Measurements from ENCODE around the gene UBXN7. TPM values are rescaled to one million over a fixed set of nuclear protein-coding genes. Genes with fewer than 3 reads are reported as not detected.
"Not testable (repeated sequence)": the region's sequence is repeated elsewhere in the genome, so short reads cannot be mapped to it uniquely, and the experiment has no call there.

UBXN7 gene, protein sequence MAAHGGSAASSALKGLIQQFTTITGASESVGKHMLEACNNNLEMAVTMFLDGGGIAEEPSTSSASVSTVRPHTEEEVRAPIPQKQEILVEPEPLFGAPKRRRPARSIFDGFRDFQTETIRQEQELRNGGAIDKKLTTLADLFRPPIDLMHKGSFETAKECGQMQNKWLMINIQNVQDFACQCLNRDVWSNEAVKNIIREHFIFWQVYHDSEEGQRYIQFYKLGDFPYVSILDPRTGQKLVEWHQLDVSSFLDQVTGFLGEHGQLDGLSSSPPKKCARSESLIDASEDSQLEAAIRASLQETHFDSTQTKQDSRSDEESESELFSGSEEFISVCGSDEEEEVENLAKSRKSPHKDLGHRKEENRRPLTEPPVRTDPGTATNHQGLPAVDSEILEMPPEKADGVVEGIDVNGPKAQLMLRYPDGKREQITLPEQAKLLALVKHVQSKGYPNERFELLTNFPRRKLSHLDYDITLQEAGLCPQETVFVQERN
- polyA plus RNA-seq (2013, experiment 1 of 2; ENCODE audit: insufficient read length) = 13.3 TPM
- polyA plus RNA-seq (2013, experiment 2 of 2; ENCODE audit: insufficient read length) = 15.6 TPM

- DNase-seq = peak; percentile 91
Observed at GRCh38 chr3:196432137-196432879, at the start of gene UBXN7. UBXN7 (minus strand) TSS chr3:196432427; CDS start chr3:196432399, 28 bp downstream.

- no peak for DNase-seq
Observed at GRCh38 chr3:196477678-196478077, 45.5 kb upstream of the UBXN7 start.

- DNase-seq = no peak
Observed at GRCh38 chr3:196472286-196472685, 40.1 kb upstream of the UBXN7 start.

DNA sequence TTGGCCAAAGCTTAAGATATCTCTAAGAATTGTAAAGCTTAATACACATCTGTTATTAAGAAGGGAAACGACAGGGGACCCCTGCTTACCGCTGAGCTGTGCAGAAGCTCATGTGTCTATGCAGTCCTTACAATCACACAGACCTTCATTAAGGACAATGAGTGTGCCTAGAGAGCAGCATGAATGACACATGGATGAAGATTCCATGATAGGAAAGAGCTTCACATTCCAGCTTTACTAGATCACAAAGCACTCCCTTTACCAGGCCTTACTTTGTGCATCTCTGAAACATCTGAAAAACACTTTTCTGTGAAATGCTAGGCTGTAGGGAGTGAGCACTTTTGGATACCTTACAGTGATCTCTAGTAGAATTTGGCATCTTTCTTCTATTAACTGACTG is 39.3 kb upstream of the UBXN7 start:
- DNase-seq = peak; percentile 59

DNA sequence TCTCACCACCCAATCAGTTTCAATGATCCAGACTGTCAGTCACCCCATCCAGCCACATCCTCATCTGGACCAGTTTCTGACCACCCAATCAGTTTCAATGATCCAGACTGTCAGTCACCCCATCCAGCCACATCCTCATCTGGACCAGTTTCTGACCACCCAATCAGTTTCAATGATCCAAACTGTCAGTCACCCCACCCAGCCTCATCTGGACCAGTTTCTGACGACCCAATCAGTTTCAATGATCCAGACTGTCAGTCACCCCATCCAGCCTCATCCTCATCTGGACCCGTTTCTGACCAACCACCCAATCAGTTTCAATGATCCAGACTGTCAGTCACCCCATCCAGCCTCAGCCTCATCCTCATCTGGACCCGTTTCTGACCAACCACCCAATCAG is 38.0 kb upstream of the UBXN7 start:
- not testable (repeated sequence) for DNase-seq

DNA sequence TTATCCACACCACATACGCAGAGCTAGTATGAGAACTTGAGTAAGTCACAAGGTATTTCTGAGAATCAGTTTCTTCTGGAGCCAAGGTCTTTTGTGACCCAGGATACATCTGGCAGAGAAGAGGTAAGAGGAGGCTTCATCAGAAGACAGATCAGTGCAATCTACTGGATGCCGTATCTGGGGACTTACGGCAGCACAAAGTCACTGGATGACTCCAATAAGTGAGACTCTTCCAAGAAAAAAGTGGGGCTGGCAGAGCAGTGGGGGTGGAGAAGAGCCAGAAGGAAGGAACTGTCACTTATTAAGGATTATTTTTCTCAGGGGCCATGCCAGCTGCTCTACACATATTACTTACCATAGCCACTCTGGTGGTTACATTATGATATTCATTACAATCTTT is 31.6 kb upstream of the UBXN7 start:
- no peak for DNase-seq

GRCh38 chr3:196463478-196463756 is 31.2 kb upstream of the UBXN7 start:
- no peak for DNase-seq

GRCh38 chr3:196462680-196463477 is 30.7 kb upstream of the UBXN7 start:
- DNase-seq = not testable (repeated sequence)

- DNase-seq = no peak
Observed at GRCh38 chr3:196458063-196458462, 25.8 kb upstream of the UBXN7 start.

GRCh38 chr3:196457470-196457869 is 25.2 kb upstream of the UBXN7 start:
- not testable (repeated sequence) for DNase-seq

DNA sequence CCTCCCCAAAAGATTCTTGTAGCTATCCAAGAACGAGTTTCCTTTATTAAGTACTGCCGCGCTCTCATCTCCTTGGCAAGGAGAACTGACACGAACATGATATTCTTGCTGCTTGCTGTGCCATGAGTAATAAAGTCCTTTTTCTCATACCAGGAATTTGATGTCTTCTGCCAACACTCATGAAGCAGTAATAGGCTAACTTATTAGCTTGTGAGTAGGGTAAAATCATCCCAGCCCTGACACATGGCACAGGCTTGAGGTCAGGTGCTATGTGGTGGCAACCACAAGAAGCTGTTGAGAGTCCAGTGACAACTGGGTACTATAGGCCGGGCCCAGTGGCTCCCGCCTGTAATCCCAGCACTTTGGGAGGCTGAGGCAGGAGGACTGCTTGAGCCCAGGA is 22.7 kb upstream of the UBXN7 start:
- DNase-seq = peak; percentile 32

GRCh38 chr3:196445391-196445790 is 13.2 kb upstream of the UBXN7 start:
- not testable (repeated sequence) for DNase-seq

- DNase-seq = no peak
Observed at GRCh38 chr3:196444500-196444894, 12.3 kb upstream of the UBXN7 start.

GRCh38 chr3:196440696-196441095 is 8.5 kb upstream of the UBXN7 start:
- DNase-seq = peak; percentile 64

DNA sequence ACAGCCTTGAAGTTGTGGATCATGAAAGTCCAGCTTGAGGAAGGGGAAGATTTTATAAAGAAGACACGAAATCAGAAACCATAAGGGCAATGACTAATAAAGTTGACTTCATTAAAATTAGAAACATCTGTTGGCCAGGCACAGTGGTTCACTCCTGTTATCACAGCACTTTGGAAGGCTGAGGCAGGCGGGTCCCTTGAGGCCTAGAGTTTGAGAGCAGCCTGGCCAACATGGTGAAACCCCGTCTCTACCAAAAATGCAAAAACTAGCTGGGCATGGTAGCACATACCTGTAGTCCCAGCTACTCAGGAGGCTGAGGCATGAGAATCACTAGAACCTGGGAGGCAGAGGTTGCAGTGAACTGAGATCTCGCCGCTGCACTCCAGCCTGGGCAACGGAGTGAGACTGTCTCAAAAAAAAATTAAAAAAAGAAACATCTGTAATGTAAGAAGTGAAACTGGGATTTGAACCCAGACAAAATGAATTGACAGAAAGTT is 7.9 kb upstream of the UBXN7 start:
- DNase-seq = peak; percentile 87

DNA sequence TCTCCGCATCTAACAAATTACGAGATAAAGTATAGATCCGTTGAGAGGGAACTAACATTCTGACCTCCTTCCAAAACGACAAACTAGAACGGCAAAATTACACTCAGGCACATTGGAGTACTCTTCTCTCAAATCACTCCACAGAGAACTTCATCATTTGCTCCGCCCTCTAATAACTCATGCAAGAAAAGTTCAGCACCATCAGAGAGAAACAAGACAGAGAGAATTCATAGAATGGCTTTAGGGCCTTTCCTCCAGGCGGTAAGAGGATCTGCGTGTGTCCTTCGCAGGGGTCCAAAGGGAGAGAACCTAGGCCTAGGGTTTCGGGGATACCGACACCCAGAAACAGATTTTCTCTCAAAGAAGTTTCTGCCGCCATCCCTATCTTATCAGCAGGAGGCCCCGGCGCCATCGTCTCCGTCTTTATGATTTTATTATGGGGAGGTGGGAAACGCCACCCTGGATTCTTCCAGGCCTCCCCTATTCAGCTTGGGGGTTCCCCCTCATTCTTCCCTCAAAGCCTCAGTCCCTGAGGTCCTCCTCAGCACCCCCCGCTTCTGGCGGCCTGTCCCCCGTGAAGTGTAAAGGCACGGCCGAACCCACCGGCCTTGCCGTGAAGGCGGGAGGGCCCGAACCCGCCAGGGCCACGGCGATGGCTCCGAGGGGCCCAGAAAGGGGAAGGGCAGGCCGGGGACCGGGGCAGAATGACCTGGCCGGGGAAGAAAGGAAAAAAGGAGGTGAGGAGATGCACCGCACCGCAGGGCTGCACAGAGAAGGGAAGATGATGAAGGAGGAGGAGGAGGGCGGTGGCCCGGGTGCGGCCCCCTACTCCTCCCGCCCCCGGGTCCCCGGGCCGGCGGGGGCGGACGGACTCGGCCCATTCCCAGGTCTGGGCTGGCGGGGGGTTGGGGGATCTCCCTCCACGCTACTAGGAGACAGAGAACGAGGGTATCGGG is 768 bp downstream of the UBXN7 start:
- DNase-seq = peak; percentile 70

GRCh38 chr3:196428041-196428440 is 4.2 kb downstream of the UBXN7 start:
- no peak for DNase-seq

- DNase-seq = not testable (repeated sequence)
Observed at GRCh38 chr3:196424421-196424820, 7.8 kb downstream of the UBXN7 start.

GRCh38 chr3:196423044-196423781 is 9.0 kb downstream of the UBXN7 start:
- DNase-seq = no peak

DNA sequence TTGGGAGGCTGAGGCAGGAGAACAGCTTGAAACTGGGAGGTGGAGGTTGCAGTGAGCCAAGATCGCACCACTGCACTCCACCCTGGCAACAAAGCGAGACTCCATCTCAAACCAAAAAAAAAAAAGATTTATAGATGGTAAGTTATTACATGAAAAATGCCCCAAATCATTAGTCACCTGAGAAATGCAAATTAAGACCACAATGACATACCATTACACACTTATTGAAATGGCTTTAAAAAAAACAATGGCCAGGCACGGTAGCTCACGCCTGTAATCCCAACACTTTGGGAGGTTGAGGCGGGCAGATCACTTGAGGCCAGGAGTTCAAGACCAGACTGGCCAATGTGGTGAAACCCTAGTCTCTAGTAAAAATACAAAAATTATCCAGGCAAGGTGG is 10.6 kb downstream of the UBXN7 start:
- not testable (repeated sequence) for DNase-seq

DNA sequence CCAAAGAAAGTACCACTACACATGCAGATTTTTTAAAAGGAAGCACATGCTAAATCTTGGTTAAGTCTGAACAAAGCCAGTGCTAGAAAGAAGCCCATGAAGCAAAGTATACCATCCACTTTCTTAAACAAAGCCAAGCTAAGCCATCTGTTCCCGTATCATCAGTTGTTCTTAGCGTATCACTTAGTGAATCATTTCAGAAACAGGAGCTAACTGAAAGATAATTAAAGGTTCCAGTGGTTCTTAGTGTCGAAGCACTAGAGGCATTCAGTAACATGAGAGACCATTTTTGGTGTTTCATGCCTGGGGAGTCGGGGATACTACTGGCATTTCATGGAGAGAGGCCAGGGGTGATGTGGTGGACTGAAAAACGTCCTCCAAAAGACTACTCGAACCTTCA is 12.8 kb downstream of the UBXN7 start:
- DNase-seq = no peak

Data from fibroblast of skin of back (primary cell).